ENCODE results near the gene UBE2A. TPM values are rescaled to one million over a fixed set of nuclear protein-coding genes. Genes with fewer than 3 reads are reported as not detected.

UBE2A gene
- total RNA-seq, 4 donors from 2014 or later = 24.5 to 39.9 (median 33.3) TPM

- Histone ChIP-seq H3K9me3 (no peaks in the 10 kb centered on the region), H3K27ac (replicated peaks in 1 of 4) (no peak overlapping the region), H3K36me3 (peaks cover 0 to 18% (median 9%) of the 10 kb centered on the region in 4 donors), H3K4me1 (peaks cover 0 to 8% (median 6%) of the 10 kb centered on the region in 4 donors), H3K27me3 (no peaks in the 10 kb centered on the region), H3K4me3 (no peak overlapping the region)
- TF ChIP-seq POLR2A (IDR thresholded peaks at IDR 0.05; ENCODE audit: low read depth) (no peak), EP300 (IDR thresholded peaks at IDR 0.05) (no peak), CTCF (IDR thresholded peaks at IDR 0.05) (no peak), POLR2AphosphoS5 (IDR thresholded peaks at IDR 0.05) (no peak)
- intact Hi-C loops (cut with DNase I) = no loop called here
- WGBS = 71% methylated on average over 2 of the region's 2 CpGs
- DNase-seq (ENCODE audit: extremely low spot score) = no peak
Measured at GRCh38 chrX:119625843-119626242, 51.5 kb downstream of the UBE2A start.

Other genes with a start within 250 kb of the UBE2A start
- gene SLC25A43, start 175.2 kb upstream of the UBE2A start, total RNA-seq = 10 to 100 TPM in 3 of 4 donors, 1 to 10 TPM in 1; 6.6 to 15.4 (median 13.0) TPM
- 100 to 1,000 TPM; 268 to 328 (median 299) TPM for gene SLC25A5, start 106.1 kb upstream of the UBE2A start, total RNA-seq
- 10 to 100 TPM; 18.1 to 24.7 (median 20.6) TPM for gene STEEP1, start 9.2 kb upstream of the UBE2A start, total RNA-seq
- gene NKRF, start 31.9 kb downstream of the UBE2A start, total RNA-seq = 1 to 10 TPM; 3.3 to 6.7 (median 5.3) TPM
- 10 to 100 TPM; 51.5 to 67.2 (median 60.5) TPM for gene SEPTIN6, start 118.6 kb downstream of the UBE2A start, total RNA-seq
- gene SOWAHD, start 184.0 kb downstream of the UBE2A start, total RNA-seq = not detected
- 1,000 to 10,000 TPM in 3 of 4 donors, 100 to 1,000 TPM in 1; 593 to 7,104 (median 2,426) TPM for gene RPL39, start 217.1 kb downstream of the UBE2A start, total RNA-seq

Measured in esophagus muscularis mucosa (tissue), 4 donors.